Stimulated activated naive CD4-positive, alpha-beta T cell treated with Interleukin-2 at 50 U/mL for 16 hours (primary cell): ENCODE results near the gene PIGK.

Experiments
- DNase-seq: peaks from one replicate; lab custom pipeline; 2025; lab: John Stamatoyannopoulos, UW

Gene PIGK

DNA sequence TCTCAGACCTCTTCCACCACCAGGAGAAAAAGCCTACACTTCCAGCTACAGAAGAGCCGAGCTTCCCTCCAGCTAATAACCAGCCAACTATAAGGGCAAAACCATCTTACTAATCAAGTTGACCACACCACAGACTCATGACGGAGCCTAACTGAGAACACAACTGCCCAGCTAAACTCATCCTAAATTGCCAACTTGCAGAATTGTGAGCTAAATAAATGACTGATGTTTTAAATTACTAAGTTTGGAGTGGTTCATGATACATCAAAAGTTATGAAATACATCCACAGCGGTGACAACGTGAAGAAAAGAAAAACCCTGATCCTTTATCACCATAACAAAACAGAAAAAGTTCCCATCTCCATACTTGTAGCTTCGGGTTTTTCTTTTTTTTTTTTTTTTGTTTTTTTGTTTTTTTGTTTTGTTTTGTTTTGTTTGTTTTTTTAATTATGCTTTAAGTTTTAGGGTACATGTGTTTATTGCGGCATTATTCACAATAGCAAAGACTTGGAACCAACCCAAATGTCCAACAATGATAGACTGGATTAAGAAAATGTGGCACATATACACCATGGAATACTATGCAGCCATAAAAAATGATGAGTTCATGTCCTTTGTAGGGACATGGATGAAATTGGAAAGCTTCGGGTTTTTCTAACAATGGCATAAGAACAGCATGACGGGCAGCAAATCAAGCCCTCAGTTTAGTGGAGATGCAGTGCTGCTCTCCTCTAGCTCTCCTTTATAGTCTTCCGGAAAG is 122.6 kb downstream of the PIGK start:
- DNase-seq: no peak

DNA sequence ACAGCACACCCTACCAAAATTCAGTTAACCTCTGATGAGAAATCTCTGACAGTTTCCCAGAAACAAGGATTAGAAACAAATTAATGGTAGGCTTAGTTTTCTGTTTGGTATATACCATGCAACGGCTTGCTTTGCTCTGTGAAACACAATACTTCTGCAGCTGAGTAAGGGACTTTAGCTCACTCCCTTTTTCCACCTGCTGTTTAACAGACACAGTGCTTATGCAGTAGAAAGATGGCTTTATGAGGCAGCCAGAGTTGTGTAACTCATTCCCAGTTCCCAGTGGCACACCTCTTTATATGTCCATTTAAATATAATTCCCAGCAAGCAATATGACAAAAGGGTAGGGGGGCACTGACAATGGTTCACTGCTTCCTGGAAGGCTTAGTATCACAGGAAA is 124.0 kb downstream of the PIGK start:
- no peak for DNase-seq

DNA sequence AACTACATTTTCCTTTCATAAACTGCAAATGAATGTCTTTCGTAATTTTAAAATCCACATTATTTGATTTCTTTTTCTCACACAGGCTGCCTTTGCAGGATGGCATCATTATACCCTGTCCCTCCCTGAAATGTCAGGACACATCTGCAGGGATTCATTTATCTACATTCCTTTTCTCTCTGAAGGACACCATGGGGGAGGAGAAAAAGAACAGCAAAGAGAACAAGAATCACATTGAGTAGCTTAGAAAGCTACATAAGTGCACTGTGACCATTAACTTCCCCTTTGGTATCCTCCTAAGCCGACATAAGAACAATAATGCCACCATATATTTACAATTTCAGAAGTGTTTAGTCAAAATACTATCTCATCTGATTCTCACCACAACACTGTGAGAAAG is 129.5 kb downstream of the PIGK start:
- DNase-seq: no peak

DNA sequence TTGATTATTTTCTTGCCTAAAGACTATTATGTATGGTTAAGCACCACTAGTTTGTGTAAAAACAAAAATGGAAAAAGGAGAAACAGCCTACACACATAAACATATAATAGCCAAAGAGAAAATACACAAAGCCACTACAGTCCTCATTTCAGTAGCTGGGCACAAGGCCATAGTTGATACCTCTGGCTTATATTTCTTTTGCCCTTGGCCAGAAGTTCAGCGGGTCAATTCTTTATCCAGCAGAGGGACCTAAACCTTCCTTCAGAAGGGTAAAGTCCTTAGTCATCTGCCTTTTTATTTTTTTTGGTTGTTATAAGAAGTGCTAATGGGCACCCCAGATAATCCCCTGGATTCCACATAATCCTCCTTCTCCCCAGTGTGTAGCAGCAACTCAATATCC is 134.1 kb downstream of the PIGK start:
- no peak for DNase-seq

DNA sequence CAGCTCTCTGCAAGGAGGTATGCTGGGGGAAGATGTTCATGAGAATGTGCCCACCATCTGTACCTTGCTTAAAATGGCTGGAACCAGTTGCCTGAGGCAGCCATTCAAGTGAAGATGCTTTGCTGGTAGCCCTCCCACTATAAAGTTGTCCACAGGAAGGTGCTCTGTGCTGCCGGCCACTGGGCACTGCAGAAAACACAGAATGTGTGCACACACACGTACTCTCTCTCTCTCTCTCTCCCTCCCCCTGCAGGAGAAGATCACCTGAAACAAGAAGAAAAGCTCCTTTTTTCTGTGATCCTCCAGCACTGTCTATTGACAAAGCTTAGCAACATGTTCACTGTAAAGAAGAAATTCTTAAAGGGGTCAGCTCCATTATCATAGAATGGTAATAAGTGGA is 134.8 kb downstream of the PIGK start:
- no peak for DNase-seq

DNA sequence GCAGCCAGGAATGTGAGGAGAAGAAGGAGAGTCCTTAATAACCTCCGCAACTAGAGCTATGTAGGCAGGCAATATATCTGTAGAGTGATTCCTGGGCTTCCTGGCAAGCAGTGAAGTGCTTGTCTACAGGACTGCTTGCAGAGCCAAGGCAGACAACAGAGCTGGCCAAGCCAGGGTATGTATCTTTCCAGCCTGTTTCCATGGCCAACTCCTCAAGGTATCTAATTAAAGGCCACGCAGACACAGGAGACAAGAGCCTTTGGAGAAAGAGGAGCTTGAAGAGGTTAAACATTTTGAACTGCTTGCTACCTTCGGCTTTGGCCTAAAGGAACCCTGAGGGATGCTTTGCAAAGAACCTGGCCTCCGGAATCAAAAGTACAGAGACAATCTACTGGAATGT is 137.4 kb downstream of the PIGK start:
- no peak for DNase-seq

DNA sequence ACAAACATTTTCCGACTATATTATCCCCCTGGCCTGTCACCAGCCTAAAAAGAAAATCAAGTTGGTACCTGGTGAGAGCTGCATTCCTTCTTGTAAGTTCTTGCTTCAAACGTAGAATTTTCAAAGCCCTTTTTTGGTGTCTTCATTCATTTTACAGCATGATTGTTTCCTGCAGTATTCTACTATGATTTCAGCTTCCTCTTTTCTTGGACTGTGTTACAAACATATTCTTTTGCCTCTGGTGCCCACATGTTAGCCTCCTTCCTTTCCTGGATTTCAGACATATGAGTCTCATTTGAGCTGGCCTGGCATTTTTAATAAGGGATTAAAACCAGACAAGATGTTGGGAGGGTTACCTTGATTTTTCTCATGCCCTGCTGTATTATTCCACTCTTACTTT is 142.5 kb downstream of the PIGK start:
- no peak for DNase-seq

DNA sequence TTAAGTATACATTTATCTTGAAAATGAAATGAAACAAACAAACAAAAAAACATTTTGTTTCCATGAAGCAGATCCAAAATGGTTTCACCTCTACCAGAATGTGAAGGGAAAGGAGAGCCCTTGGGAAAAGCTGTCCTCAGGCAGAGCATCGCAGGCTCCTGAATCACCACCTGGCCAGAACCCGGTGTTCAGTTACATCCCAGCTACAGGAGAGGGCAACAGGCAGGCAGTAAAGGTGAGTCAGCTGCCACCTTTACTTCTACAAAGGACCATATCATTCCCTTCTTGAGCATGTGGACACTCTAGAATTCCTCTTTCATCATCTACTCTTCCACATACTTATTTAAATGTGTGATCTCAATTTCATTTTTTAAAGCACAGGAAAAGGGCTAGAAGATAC is 151.2 kb downstream of the PIGK start:
- no peak for DNase-seq

DNA sequence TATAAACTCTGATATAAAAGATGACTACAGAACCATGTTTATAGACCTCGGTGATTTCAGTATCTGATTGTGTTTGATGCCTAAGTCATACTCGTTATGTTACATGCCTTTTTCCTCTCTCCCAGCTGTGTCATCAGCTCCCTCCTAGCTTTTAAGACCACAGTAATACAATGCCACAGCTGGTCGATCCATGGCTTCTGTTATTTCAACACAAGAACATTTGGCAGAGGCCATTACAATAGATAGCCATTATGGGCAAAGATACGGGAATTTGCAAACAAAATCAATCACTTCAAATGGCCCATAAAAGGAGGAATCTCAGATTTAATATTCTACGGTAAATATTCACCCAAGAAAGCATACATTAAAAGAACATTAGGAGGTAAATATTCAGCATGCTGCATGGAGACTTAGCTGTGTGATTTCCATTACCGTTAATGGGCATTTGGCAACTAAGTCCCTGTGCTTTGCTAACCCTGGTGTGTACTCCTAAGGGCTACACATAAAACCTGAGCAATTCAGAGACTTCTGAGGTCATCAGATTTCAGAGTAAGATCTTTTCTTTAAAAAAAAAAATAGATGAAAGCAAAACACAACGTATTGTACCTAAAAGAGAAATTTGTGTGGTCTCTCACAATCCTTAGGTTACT is 153.4 kb downstream of the PIGK start:
- DNase-seq: no peak

DNA sequence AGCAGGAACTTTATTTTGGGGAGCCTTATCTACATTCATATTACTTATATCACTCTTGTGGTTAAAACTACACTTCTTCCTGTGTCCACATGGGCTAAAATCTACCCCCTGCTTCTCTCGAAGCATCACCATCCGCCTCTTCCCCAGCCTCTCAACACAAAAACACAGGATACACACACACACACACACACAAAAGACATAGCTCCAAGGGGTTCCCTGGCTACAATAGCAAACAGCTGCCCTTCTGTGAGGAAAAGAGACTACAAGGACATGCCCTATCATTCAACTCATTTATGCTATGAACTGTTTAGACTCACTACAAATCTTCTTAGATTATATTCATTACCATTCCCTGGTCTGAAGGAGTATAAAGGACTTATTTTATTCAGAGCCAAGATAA is 155.0 kb downstream of the PIGK start:
- no peak for DNase-seq

DNA sequence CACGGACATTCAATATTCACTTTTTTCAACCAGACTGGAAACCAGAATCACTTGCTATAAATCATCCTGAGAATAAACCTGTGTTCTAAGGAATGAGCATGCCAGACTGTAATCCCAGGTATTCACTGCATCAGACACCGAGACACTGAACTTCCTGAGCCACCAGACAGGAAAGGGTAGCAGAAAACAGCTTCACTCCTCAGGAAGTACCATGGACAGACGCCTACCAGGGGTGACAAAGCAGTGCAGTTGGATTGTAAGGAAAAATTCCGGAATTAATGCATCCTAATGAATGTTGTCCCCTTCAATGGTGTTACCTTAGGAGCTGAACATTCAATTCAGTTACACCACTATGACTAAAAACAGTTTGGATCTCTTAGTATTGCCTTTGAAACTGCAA is 156.1 kb downstream of the PIGK start:
- no peak for DNase-seq

DNA sequence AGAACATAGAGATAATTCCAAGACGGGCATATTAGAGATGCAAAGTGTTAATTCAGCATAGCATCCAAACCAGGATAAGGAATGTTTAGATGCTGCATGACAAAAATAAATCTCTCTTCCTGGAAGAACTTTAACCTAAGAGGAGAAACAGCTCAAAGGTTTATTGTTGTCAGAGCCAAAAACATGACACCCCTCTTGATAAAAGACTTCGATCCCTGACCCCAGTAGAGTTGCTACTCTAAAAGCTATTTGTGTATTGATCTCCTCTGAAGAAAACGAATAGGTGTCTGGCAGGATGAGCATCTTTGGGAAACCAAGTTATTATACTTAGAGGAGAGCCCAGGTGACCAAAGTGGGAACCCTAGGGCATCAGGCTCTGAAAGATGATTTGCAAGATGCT is 158.1 kb downstream of the PIGK start:
- no peak for DNase-seq

DNA sequence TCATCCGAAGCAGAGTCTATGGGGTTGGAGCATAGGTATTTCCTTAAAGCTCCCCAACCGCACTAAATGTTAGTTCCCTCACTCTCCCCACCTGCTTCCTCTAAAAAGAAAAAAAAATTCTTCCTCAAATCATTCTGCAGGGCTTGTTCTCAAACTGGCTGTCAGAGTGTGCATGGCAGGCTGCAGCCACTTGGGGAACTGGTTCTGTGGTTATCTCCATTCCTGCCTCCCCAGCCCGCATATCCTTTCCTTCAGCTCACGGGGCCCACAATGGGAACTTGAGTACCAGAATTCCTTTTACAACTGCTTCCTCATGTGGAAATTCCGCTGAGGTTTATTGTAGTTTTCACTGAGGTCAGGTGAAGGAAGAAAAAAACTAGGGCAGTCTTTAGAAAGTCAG is 159.2 kb downstream of the PIGK start:
- no peak for DNase-seq

DNA sequence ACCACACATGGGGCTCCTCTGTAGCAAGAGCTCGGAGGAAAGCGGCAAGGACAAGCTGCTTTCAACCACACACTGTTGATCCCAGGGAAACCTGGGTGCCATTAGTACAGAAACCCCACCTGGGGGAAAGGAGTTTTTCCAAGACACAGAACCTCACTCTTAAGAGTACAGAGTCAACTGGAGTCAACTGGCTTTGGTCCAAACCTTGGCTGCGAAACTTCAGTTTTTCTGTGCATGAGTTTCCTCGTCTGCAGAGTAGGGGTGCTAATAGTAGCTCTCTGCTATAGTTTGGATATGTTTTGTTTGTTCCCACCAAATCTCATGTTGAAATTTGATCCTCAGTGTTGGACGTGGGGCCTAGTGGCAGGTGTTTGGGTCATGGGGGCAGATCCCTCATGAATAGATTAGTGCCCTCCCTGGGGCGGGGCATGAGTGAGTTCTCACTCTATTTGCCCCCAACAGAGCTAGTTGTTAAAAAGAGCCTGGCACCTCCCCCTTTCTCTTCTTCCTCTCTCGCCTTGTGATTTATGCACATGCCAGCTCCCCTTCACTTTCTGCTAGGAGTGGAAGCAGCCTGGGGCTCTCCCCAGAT is 161.1 kb downstream of the PIGK start:
- DNase-seq: no peak

DNA sequence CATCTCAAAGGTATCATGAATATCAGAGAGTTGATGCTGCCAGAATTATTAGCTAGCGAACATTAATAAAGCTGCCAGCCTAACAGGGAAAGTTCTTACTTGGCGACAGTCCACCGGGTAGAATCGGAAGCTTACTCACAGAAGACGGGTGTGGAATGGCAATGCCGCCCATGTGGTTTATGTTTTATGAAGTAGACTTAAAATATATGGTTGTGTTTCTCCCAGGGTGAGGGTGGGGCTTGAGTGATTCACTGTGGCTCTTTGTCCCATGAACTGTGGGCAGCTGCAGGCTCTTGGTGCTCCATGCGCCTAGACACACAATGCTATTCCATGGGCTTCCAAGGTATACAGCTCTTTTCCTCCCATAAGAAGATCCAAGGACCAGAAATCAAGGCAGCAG is 162.7 kb downstream of the PIGK start:
- no peak for DNase-seq

DNA sequence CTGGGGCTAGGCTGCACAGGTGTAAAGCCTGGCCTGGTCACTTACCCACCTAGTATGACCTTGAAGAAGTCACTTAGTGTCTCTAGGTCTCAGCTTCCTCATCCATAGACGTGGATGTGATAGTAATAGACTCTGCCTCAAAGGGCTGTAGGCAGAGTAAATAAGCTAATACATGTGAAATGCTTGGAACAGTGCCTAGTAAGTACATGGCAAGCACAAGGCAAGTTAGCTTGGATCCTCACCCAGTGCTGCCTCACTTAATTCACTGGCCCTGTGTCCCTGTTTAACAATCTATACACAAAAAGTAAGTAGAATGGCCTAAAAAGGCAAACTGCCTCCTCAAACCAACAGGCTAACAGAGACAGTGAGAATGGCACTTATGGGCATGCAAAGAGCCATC is 167.8 kb downstream of the PIGK start:
- no peak for DNase-seq

DNA sequence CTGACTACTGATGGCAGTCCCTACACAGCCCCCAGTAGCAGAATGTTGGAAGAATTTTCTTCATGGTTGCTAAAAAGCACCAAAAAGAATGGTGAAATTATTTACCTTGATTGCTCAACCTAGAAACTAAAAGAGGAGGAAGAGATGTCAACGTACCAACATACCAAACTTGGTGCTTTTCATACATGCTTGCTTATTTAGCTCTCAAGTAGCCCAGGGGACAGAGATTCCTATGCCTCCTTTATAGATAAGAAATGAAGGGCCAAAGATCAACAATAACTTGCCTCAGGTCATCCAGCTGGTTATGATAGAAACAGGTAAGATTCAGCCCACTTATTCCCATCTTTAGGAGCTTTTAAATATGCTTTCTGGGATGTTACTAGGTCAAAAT is 170.6 kb downstream of the PIGK start:
- DNase-seq: no peak

DNA sequence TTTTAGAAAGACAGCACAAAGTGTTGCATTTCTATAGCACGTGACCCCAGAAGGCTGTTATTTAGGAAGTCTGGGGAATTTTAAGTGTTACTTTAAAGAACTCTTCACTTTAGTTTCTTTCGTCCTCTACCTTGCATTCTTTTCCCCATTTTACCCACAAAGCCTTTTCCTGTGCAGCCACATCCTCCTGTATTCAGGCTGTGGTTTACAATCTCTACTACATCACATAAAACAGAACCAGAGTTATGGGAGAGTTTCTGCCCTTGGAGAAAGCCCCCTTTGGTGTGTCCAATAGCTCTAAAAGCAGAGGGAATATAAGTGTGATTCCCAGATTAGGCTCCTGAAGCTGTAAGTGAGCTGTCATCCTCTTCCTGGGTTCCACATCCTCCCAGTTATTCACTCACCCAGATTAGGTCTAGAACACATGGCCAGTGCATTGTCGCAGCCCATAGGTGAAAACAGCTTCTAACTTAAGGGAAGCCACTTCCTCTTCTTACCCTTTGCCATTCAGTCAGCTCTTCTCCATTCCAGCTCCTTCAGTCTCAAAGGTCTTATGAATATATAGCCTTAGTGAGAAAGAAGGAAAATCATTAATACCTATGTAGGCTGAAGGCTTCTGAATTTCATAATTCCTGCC is 171.1 kb downstream of the PIGK start:
- no peak for DNase-seq

DNA sequence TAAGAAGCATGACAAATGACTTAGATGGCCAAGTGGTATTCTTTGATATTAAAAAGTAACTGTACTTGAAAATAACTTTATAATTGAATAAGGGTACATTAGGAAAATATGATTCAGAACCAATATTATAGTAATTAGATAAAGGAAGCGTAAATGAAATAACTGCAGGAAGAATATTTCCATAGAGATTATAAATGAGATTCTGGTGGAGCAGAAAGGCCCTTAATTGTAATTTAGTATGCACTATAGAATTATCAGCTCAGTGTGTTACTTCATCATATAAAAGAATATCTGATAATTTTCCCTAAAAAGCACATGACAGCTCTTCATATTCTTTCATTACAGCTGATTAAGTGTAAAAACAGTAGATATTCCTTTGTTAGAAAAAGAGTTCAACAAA is 171.7 kb downstream of the PIGK start:
- DNase-seq: no peak

DNA sequence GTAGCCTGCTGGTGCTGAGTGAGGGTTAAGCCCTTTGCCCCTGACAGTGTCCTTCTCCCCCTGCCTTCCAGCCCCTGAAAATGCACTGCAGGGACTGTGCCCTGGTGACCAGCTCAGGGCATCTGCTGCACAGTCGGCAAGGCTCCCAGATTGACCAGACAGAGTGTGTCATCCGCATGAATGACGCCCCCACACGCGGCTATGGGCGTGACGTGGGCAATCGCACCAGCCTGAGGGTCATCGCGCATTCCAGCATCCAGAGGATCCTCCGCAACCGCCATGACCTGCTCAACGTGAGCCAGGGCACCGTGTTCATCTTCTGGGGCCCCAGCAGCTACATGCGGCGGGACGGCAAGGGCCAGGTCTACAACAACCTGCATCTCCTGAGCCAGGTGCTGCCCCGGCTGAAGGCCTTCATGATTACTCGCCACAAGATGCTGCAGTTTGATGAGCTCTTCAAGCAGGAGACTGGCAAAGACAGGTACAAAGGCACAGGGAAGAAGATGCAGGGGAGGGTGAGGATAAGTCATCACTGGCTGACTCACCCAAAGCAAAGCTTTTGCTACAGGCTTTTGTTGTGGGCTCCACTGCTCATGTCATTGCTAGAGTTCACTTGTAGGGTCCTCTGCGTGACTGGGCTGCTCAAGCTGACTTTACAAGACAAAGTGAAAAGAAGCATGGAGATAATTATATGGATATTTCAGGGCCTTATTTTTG is 174.9 kb downstream of the PIGK start:
- no peak for DNase-seq

DNA sequence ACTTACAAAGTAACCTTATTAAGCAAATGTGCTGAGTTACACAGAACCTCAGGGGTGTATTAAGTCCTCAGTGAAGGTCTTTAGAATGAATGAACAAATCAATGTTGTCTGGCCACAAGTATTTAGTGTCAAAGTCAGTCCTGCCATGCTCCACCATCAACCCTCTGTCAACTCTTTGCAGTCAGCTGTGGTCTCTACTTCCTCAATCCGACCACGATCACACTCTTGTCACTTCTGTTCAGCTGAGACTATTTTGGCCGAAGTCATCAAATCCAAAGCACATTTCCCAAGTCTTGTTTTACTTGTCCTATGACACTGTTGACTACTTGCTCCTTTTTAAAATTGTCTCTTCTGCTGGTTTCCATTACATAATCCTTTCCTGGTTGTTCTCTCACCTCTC is 178.4 kb downstream of the PIGK start:
- no peak for DNase-seq

DNA sequence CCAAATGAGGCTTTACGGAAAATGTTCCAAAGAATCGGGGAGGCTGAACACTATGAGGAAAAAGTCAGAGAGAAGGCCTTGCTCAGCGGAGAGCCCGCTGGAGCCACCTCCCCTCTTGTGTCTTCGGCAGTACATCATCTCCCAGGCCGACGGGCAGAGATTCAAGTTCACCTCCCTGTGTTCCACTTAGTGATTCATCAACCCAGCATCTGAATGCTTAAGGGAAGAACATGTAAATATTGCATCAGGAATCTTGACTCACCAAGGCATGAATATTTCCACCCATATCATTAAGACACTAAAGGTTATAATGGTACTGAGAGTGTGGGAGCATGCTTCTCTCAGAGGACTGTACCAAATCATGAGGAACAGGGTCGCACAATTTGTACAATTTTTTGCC is 179.5 kb downstream of the PIGK start:
- DNase-seq: no peak

DNA sequence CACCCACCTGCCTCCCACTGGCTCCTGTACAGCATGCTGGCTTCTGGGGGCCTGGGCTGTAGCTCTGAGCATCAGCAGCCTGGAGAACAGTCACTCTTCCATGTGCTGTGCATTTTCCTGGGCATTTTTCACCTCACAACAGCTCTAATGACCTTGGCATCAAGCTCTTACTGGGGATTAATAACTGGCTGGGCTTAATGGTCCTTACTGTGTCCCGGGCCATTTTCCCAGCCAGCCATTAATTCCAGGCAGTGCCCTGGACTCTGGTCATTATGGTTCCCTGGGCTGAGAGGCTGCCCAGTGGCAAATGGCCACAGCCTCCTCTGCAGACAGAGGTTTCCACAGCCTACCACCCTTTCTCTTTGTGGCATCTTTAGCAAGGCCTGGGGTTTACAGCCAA is 180.1 kb downstream of the PIGK start:
- DNase-seq: no peak
